HG02884 (cell line): ENCODE results near the gene GPBP1.
"Not testable (repeated sequence)": the region's sequence is repeated elsewhere in the genome, so short reads cannot be mapped to it uniquely, and the experiment has no call there.

ENCODE experiments used
- ATAC-seq: cut with Tn5 transposase; IDR thresholded peaks from one replicate; pipeline ENCODE4 v1.9.1; 2021; ENCODE audit warnings: mild to moderate bottlenecking, moderate library complexity; ENCODE audit not compliant: unreplicated experiment

GPBP1 gene

GRCh38 chr5:57276353-57276752 is 102.5 kb downstream of the GPBP1 start:
- no peak for ATAC-seq

- no peak for ATAC-seq
These were observed 103.2 kb downstream of the GPBP1 start for GRCh38 chr5:57277085-57277484.

GRCh38 chr5:57280853-57281252 is 107.0 kb downstream of the GPBP1 start:
- no peak for ATAC-seq

GRCh38 chr5:57285084-57285483 is 111.2 kb downstream of the GPBP1 start:
- not testable (repeated sequence) for ATAC-seq

GRCh38 chr5:57291894-57292293 is 118.0 kb downstream of the GPBP1 start:
- ATAC-seq = no peak

- no peak for ATAC-seq
These were observed 118.5 kb downstream of the GPBP1 start for GRCh38 chr5:57292336-57292735.

GRCh38 chr5:57298295-57298984 is 124.6 kb downstream of the GPBP1 start:
- ATAC-seq = peak; percentile 63

- peak; percentile 48 for ATAC-seq
These were observed 125.2 kb downstream of the GPBP1 start for GRCh38 chr5:57298985-57299491.

GRCh38 chr5:57299986-57300385 is 126.1 kb downstream of the GPBP1 start:
- no peak for ATAC-seq

- no peak for ATAC-seq
These were observed 128.3 kb downstream of the GPBP1 start for GRCh38 chr5:57302164-57302563.

GRCh38 chr5:57302643-57303042 is 128.8 kb downstream of the GPBP1 start:
- ATAC-seq = no peak

GRCh38 chr5:57303985-57304384 is 130.1 kb downstream of the GPBP1 start:
- ATAC-seq = no peak

- no peak for ATAC-seq
These were observed 131.1 kb downstream of the GPBP1 start for GRCh38 chr5:57304931-57305330.

GRCh38 chr5:57306359-57306758 is 132.5 kb downstream of the GPBP1 start:
- ATAC-seq = no peak

- ATAC-seq = no peak
These were observed 133.7 kb downstream of the GPBP1 start for GRCh38 chr5:57307516-57307915.

GRCh38 chr5:57309022-57309421 is 135.2 kb downstream of the GPBP1 start:
- ATAC-seq = not testable (repeated sequence)

- ATAC-seq = no peak
These were observed 137.4 kb downstream of the GPBP1 start for GRCh38 chr5:57311251-57311650.

GRCh38 chr5:57311921-57312735 is 138.3 kb downstream of the GPBP1 start:
- ATAC-seq = no peak

- ATAC-seq = no peak
These were observed 139.9 kb downstream of the GPBP1 start for GRCh38 chr5:57313716-57314115.
